HG03196 (cell line): Measurements from ENCODE around the gene ROCK2.

ENCODE experiments used
- ATAC-seq: cut with Tn5 transposase; IDR thresholded peaks from one replicate; pipeline ENCODE4 v1.9.1; 2021; ENCODE audit not compliant: unreplicated experiment

Gene ROCK2

GRCh38 chr2:11344342-11344955 is at the start of gene ROCK2:
ROCK2 (minus strand) TSS chr2:11344636; CDS start chr2:11344136, 500 bp downstream.
- ATAC-seq = peak; percentile 58

GRCh38 chr2:11393711-11394236 is 49.3 kb upstream of the ROCK2 start:
- ATAC-seq = no peak

- no peak for ATAC-seq
Observed at GRCh38 chr2:11391942-11392266, 47.5 kb upstream of the ROCK2 start.

GRCh38 chr2:11390399-11390658 is 45.9 kb upstream of the ROCK2 start:
- ATAC-seq = no peak

GRCh38 chr2:11389551-11390398 is 45.3 kb upstream of the ROCK2 start:
- ATAC-seq = no peak

GRCh38 chr2:11389052-11389420 is 44.6 kb upstream of the ROCK2 start:
- ATAC-seq = no peak

GRCh38 chr2:11388262-11389051 is 44.0 kb upstream of the ROCK2 start:
- no peak for ATAC-seq

GRCh38 chr2:11387843-11388242 is 43.4 kb upstream of the ROCK2 start:
- no peak for ATAC-seq

GRCh38 chr2:11387100-11387390 is 42.6 kb upstream of the ROCK2 start:
- ATAC-seq = no peak

- no peak for ATAC-seq
Observed at GRCh38 chr2:11385847-11386246, 41.4 kb upstream of the ROCK2 start.

GRCh38 chr2:11385216-11385615 is 40.8 kb upstream of the ROCK2 start:
- no peak for ATAC-seq

GRCh38 chr2:11379558-11379957 is 35.1 kb upstream of the ROCK2 start:
- ATAC-seq = no peak

GRCh38 chr2:11377928-11378545 is 33.6 kb upstream of the ROCK2 start:
- ATAC-seq = peak; percentile 77

- ATAC-seq = no peak
Observed at GRCh38 chr2:11376071-11376470, 31.6 kb upstream of the ROCK2 start.

- no peak for ATAC-seq
Observed at GRCh38 chr2:11375689-11376027, 31.2 kb upstream of the ROCK2 start.

GRCh38 chr2:11375025-11375688 is 30.7 kb upstream of the ROCK2 start:
- no peak for ATAC-seq

- ATAC-seq = no peak
Observed at GRCh38 chr2:11373096-11373495, 28.7 kb upstream of the ROCK2 start.

GRCh38 chr2:11371092-11371937 is 26.9 kb upstream of the ROCK2 start:
- no peak for ATAC-seq

- no peak for ATAC-seq
Observed at GRCh38 chr2:11370377-11371091, 26.1 kb upstream of the ROCK2 start.
